ENCODE data around the gene PRKCZ.

DNA sequence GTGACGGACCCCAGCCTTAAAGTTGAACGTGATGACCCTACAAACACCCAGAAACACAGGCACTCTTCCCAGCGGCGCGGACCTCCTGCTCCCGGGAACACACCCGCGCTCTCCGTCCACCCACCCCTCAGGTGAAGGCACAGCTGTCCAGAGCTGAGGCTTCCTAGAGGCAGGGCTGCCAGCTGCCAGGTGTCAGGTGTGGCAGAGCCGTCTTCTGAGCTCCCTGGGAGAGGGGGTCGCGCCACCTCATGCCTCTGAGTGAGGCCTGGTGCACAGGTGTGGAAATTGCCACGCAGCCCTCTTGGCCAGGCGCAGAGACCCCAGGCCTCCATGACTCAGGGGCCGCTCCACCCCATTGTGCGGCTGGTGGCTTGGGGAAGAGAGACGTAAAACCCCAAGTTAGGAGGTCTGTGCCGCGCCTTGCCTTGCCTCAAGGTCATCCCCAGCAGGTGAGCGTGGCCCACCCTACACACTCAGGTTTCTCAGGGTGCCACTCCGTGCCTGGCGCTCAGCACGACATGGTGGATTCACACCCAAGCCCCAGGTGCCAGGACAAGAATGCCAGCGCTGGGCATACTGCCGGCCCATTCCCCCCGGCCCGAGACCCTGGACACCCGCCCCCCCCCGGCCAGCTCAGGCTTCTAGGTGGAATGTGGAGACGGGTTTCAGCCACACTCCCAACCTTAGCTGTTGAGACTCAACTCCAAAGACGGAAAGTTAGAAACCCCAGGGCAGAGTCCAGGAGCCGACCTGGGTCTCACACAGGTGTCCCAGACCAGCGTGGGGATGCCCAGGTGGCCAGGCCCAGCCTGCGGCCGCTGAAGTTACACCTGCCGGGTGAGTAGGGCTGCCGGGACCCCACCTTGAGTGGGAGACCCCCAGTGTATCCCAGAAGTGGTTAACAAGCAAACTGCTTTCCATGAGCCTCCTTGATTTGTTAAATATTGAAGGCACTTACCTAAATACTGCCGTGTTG is 136.0 kb downstream of the PRKCZ start:
- TF ChIP-seq, protein P1, sequence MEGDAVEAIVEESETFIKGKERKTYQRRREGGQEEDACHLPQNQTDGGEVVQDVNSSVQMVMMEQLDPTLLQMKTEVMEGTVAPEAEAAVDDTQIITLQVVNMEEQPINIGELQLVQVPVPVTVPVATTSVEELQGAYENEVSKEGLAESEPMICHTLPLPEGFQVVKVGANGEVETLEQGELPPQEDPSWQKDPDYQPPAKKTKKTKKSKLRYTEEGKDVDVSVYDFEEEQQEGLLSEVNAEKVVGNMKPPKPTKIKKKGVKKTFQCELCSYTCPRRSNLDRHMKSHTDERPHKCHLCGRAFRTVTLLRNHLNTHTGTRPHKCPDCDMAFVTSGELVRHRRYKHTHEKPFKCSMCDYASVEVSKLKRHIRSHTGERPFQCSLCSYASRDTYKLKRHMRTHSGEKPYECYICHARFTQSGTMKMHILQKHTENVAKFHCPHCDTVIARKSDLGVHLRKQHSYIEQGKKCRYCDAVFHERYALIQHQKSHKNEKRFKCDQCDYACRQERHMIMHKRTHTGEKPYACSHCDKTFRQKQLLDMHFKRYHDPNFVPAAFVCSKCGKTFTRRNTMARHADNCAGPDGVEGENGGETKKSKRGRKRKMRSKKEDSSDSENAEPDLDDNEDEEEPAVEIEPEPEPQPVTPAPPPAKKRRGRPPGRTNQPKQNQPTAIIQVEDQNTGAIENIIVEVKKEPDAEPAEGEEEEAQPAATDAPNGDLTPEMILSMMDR (conservative IDR thresholded peaks at IDR 0.05; ENCODE audit: low read depth, low read length): no peak
- TF ChIP-seq EZH2 (IDR thresholded peaks at IDR 0.05; ENCODE audit: low read length, unreplicated experiment) (no peak), EZH2phosphoT487 (IDR thresholded peaks at IDR 0.05; ENCODE audit: borderline replicate concordance, low read length) (no peak)

Measured in PC-3 (cell line).